GM23338 (cell line): Measurements from ENCODE around the gene LDHB. TPM values are rescaled to one million over a fixed set of nuclear protein-coding genes. Genes with fewer than 3 reads are reported as not detected.

ENCODE experiments used
- ATAC-seq: fragments of 200-7000 bp; cut with Tn5 transposase; 3 replicates; pipeline ENCODE4 v1.9.1; 2020
- DNase-seq: peaks from one replicate; pipeline ENCODE4 v3.0.0-alpha.2; 2015; ENCODE audit warnings: low spot score
- H2AFZ ChIP-seq: fragments of 200-600 bp; sonication (generic); 2 replicates; pipeline ENCODE4 v1.8.0; 2016; ENCODE audit warnings: antibody characterized with exemption, mild to moderate bottlenecking, moderate library complexity
- H3F3A ChIP-seq: fragments of 200-600 bp; sonication (generic); replicated peaks from 2 replicates; pipeline ENCODE4 v1.8.0; 2017; ENCODE audit warnings: antibody characterized with exemption, mixed run types, low read depth
- H3K27ac ChIP-seq: fragments of 200-600 bp; sonication (generic); 2 replicates; pipeline ENCODE4 v1.6.1; 2016; ENCODE audit warnings: low read depth
- H3K27me3 ChIP-seq: fragments of 200-600 bp; sonication (generic); 2 replicates; pipeline ENCODE4 v1.8.0; 2016; ENCODE audit warnings: mild to moderate bottlenecking, mixed run types, moderate library complexity; ENCODE audit not compliant: insufficient read depth
- H3K36me3 ChIP-seq: fragments of 200-600 bp; sonication (generic); 2 replicates; pipeline ENCODE4 v1.8.0; 2016; ENCODE audit warnings: mild to moderate bottlenecking; ENCODE audit not compliant: insufficient read depth
- H3K4me1 ChIP-seq: fragments of 200-600 bp; sonication (generic); 2 replicates; pipeline ENCODE4 v1.8.0; 2016; ENCODE audit warnings: mild to moderate bottlenecking, moderate library complexity; ENCODE audit not compliant: insufficient read depth
- H3K4me2 ChIP-seq: fragments of 200-600 bp; sonication (generic); 2 replicates; pipeline ENCODE4 v1.7.1; 2017; ENCODE audit warnings: mixed run types
- H3K4me3 ChIP-seq: fragments of 200-600 bp; sonication (generic); 2 replicates; pipeline ENCODE4 v1.6.1; 2016; ENCODE audit warnings: mixed run types
- H3K79me2 ChIP-seq: fragments of 200-600 bp; sonication (generic); replicated peaks from 2 replicates; pipeline ENCODE4 v1.8.0; 2017; ENCODE audit warnings: mild to moderate bottlenecking; ENCODE audit not compliant: insufficient read depth
- H3K9me2 ChIP-seq: fragments of 200-600 bp; sonication (generic); 2 replicates; pipeline ENCODE4 v1.8.0; 2017; ENCODE audit not compliant: insufficient read depth
- H4K20me1 ChIP-seq: fragments of 200-600 bp; sonication (generic); replicated peaks from 2 replicates; pipeline ENCODE4 v1.8.0; 2017; ENCODE audit warnings: mild to moderate bottlenecking; ENCODE audit not compliant: insufficient read depth
- H3K27ac Mint-ChIP-seq: 2 replicates; pipeline ENCODE4 v1.8.0; 2020; ENCODE audit warnings: inconsistent platforms, mild to moderate bottlenecking, moderate library complexity, mixed read lengths
- H3K27me3 Mint-ChIP-seq: 3 replicates; pipeline ENCODE4 v1.8.0; 2022; ENCODE audit warnings: low read depth, mild to moderate bottlenecking, moderate library complexity, mixed read lengths, inconsistent platforms; ENCODE audit not compliant: insufficient read depth, poor library complexity
- H3K36me3 Mint-ChIP-seq: 3 replicates; pipeline ENCODE4 v1.8.0; 2021; ENCODE audit warnings: low read depth, mild to moderate bottlenecking, inconsistent platforms, moderate library complexity, mixed read lengths
- H3K4me1 Mint-ChIP-seq: 3 replicates; pipeline ENCODE4 v1.8.0; 2020; ENCODE audit warnings: mild to moderate bottlenecking, inconsistent platforms, mixed read lengths
- H3K4me3 Mint-ChIP-seq: 3 replicates; pipeline ENCODE4 v1.8.0; 2021; ENCODE audit warnings: moderate library complexity, mild to moderate bottlenecking, inconsistent platforms, mixed read lengths
- H3K9me3 Mint-ChIP-seq: 3 replicates; pipeline ENCODE4 v1.8.0; 2020; ENCODE audit warnings: moderate library complexity, mild to moderate bottlenecking, inconsistent platforms, mixed read lengths
- CREB1 ChIP-seq: fragments of 250-450 bp; sonication (Bioruptor Pico); IDR thresholded peaks from 2 replicates; pipeline ENCODE4 v1.5.0; 2020; ENCODE audit warnings: low read depth, mild to moderate bottlenecking, moderate library complexity
- ETS1 ChIP-seq: IDR thresholded peaks from 2 replicates; pipeline ENCODE4 v1.6.1; 2016; ENCODE audit warnings: antibody characterized with exemption
- EZH2phosphoT487 ChIP-seq: fragments of 200-600 bp; sonication (generic); IDR thresholded peaks from one replicate; pipeline ENCODE4 v1.8.1; 2018; ENCODE audit warnings: antibody characterized with exemption; ENCODE audit not compliant: unreplicated experiment
- JUNB ChIP-seq: IDR thresholded peaks from one replicate; pipeline ENCODE4 v1.6.1; 2016; ENCODE audit warnings: antibody characterized with exemption; ENCODE audit not compliant: unreplicated experiment
- POLR2AphosphoS5 ChIP-seq: IDR thresholded peaks from 2 replicates; pipeline ENCODE4 v1.6.1; 2016; ENCODE audit warnings: antibody characterized with exemption, low read depth
- REST ChIP-seq: IDR thresholded peaks from one replicate; pipeline ENCODE4 v1.6.1; 2018; ENCODE audit warnings: antibody characterized with exemption; ENCODE audit not compliant: unreplicated experiment
- ZNF114 ChIP-seq: fragments of 250-450 bp; sonication (Bioruptor Pico); IDR thresholded peaks from 2 replicates; pipeline ENCODE4 v1.5.0; 2020; ENCODE audit warnings: mild to moderate bottlenecking, moderate library complexity
- ZNF462 ChIP-seq: fragments of 250-450 bp; sonication (Bioruptor Pico); IDR thresholded peaks from 2 replicates; pipeline ENCODE4 v1.5.0; 2020; ENCODE audit warnings: mild to moderate bottlenecking, moderate library complexity
- polyA plus RNA-seq: library from polyadenylated mRNA; unstranded; fragments of >200 nt; fragmentation: Nextera tagmentation; extraction: Ambion mirVana; gene quantifications from 2 replicates; pipeline ENCODE4 v1.2.1, GENCODE V29; 2016
- total RNA-seq: library from RNA; depleted of rRNA; stranded (reverse); fragments of >200 nt; shearing (Covaris generic); gene quantifications from 2 replicates; pipeline ENCODE4 v1.2.3, GENCODE V29; 2014

LDHB gene
- total and polyA plus RNA-seq, 2 experiments from 2014 or later = 1,537 to 1,990 TPM

GRCh38 chr12:21677204-21677603 is 19.6 kb upstream of the LDHB start:
- Histone ChIP-seq H3K27ac (no peak overlapping the region), H3K9me2 (no peaks in the 10 kb centered on the region; the same call in 1 of the 2 replicates), H3K27me3 (no peaks in the 10 kb centered on the region), H3K36me3 (no peaks in the 10 kb centered on the region), H3K79me2 (no peaks in the 10 kb centered on the region), H4K20me1 (no peaks in the 10 kb centered on the region), H3K4me1 (no peaks in the 10 kb centered on the region), H3F3A (no peaks in the 10 kb centered on the region), H3K4me2 (no peak overlapping the region), H3K4me3 (no peak overlapping the region), H2AFZ (no peak overlapping the region)
- Mint-ChIP-seq H3K4me3 (no peak overlapping the region), H3K27me3 (peaks cover 9% of the 10 kb centered on the region), H3K36me3 (no peaks in the 10 kb centered on the region), H3K27ac (no peak overlapping the region), H3K4me1 (no peaks in the 10 kb centered on the region), H3K9me3 (no peaks in the 10 kb centered on the region)
- ATAC-seq = no peak
- DNase-seq = no peak
- no peak for TF ChIP-seq ETS1
- TF ChIP-seq EZH2phosphoT487 = no peak

- ATAC-seq = no peak
- TF ChIP-seq ZNF462 (CRISPR knock-in tag) = no peak
- TF ChIP-seq REST = no peak
- no peak for TF ChIP-seq JUNB
- no peak for TF ChIP-seq ETS1
- TF ChIP-seq EZH2phosphoT487 = no peak
- no peak for TF ChIP-seq ZNF114
- no peak for TF ChIP-seq CREB1 (CRISPR knock-in tag)
- no peak for TF ChIP-seq POLR2AphosphoS5
These were observed 19.1 kb upstream of the LDHB start for GRCh38 chr12:21676776-21677175.

More at GRCh38 chr12:21676776-21677175, 19.1 kb upstream of the LDHB start:
- Histone ChIP-seq H2AFZ (no peak overlapping the region), H3K27me3 (no peaks in the 10 kb centered on the region), H4K20me1 (no peaks in the 10 kb centered on the region), H3F3A (no peaks in the 10 kb centered on the region), H3K4me2 (no peak overlapping the region), H3K79me2 (no peaks in the 10 kb centered on the region), H3K9me2 (no peaks in the 10 kb centered on the region; the same call in 1 of the 2 replicates), H3K4me1 (no peaks in the 10 kb centered on the region), H3K36me3 (no peaks in the 10 kb centered on the region), H3K4me3 (no peak overlapping the region), H3K27ac (no peak overlapping the region)
- H3K4me1 Mint-ChIP-seq = no peaks in the 10 kb centered on the region
- no peaks in the 10 kb centered on the region for H3K36me3 Mint-ChIP-seq
- H3K9me3 Mint-ChIP-seq = no peaks in the 10 kb centered on the region
- no peak for DNase-seq
- H3K27ac Mint-ChIP-seq = no peak overlapping the region
- no peak overlapping the region for H3K4me3 Mint-ChIP-seq
- H3K27me3 Mint-ChIP-seq = peaks cover 7% of the 10 kb centered on the region
